NCI-H748 (cell line): Measurements from ENCODE around the gene LCE2D.
"Not testable (repeated sequence)": the region's sequence is repeated elsewhere in the genome, so short reads cannot be mapped to it uniquely, and the experiment has no call there.

ENCODE experiments used
- DNase-seq: peaks from one replicate; lab custom pipeline; 2025; ENCODE audit not compliant: unreplicated experiment; lab: John Stamatoyannopoulos, UW

The LCE2D gene

GRCh38 chr1:152663098-152663497 lies at the start of gene LCE2D:
Gene LCE2D (plus strand): TSS chr1:152663380. CDS start chr1:152664106, 726 bp downstream.
- no peak for DNase-seq

GRCh38 chr1:152613511-152613910 lies 49.7 kb upstream of the LCE2D start, which contains the start of gene LCE3B:
Gene LCE3B (plus strand): TSS chr1:152613811. CDS start chr1:152613811, 0 bp downstream.
- DNase-seq, result no peak

- DNase-seq, result no peak
These were observed 41.2 kb upstream of the LCE2D start for GRCh38 chr1:152621993-152622392.

GRCh38 chr1:152622803-152623202 lies 40.4 kb upstream of the LCE2D start, which contains the start of gene LCE3A:
Gene LCE3A (minus strand): TSS chr1:152623103. CDS start chr1:152623103, 0 bp downstream.
- no peak for DNase-seq

GRCh38 chr1:152623203-152623844 lies 39.9 kb upstream of the LCE2D start:
- no peak for DNase-seq

- DNase-seq, result no peak
These were observed 36.4 kb upstream of the LCE2D start for GRCh38 chr1:152626744-152627143.

- no peak for DNase-seq
These were observed 32.6 kb upstream of the LCE2D start for GRCh38 chr1:152630596-152630995.

- DNase-seq, result no peak
These were observed 22.8 kb upstream of the LCE2D start for GRCh38 chr1:152640351-152640750.

- no peak for DNase-seq
These were observed 19.2 kb upstream of the LCE2D start for GRCh38 chr1:152643945-152644344.

GRCh38 chr1:152645146-152645545 lies 18.0 kb upstream of the LCE2D start:
- no peak for DNase-seq

- no peak for DNase-seq
These were observed 16.5 kb upstream of the LCE2D start for GRCh38 chr1:152646656-152647055.

- peak; percentile 48 for DNase-seq
These were observed 9.1 kb upstream of the LCE2D start for GRCh38 chr1:152654110-152654509.

GRCh38 chr1:152656459-152656858 lies 6.7 kb upstream of the LCE2D start:
- DNase-seq, result no peak

- DNase-seq, result no peak
These were observed 5.5 kb upstream of the LCE2D start for GRCh38 chr1:152657677-152658076.

GRCh38 chr1:152658649-152659048 lies 4.5 kb upstream of the LCE2D start:
- no peak for DNase-seq

GRCh38 chr1:152666171-152666570 lies 3.0 kb downstream of the LCE2D start:
- not testable (repeated sequence) for DNase-seq

- no peak for DNase-seq
These were observed 4.5 kb downstream of the LCE2D start for GRCh38 chr1:152667648-152668047.

- DNase-seq, result no peak
These were observed 9.8 kb downstream of the LCE2D start for GRCh38 chr1:152673016-152673415.

- DNase-seq, result not testable (repeated sequence)
These were observed 11.8 kb downstream of the LCE2D start, which contains the start of gene LCE2C for GRCh38 chr1:152674983-152675382. Gene LCE2C (plus strand): TSS chr1:152675279. CDS start chr1:152676016, 737 bp downstream.

GRCh38 chr1:152679459-152679858 lies 16.3 kb downstream of the LCE2D start:
- no peak for DNase-seq

GRCh38 chr1:152681616-152682015 lies 18.4 kb downstream of the LCE2D start:
- no peak for DNase-seq

- no peak for DNase-seq
These were observed 20.7 kb downstream of the LCE2D start for GRCh38 chr1:152683846-152684245.

- not testable (repeated sequence) for DNase-seq
These were observed 22.6 kb downstream of the LCE2D start, which contains the start of gene LCE2B for GRCh38 chr1:152685823-152686222. Gene LCE2B (plus strand): TSS chr1:152686123. CDS start chr1:152686844, 721 bp downstream.
